HG03159 (cell line): Measurements from ENCODE around the gene UBA3.
A peak's percentile ranks its signal among the peaks of the same experiment; 100 is the strongest.

ENCODE experiments used
- ATAC-seq: cut with Tn5 transposase; IDR thresholded peaks from one replicate; pipeline ENCODE4 v1.9.1; 2021; ENCODE audit warnings: mild to moderate bottlenecking, moderate library complexity; ENCODE audit not compliant: unreplicated experiment

The UBA3 gene

DNA sequence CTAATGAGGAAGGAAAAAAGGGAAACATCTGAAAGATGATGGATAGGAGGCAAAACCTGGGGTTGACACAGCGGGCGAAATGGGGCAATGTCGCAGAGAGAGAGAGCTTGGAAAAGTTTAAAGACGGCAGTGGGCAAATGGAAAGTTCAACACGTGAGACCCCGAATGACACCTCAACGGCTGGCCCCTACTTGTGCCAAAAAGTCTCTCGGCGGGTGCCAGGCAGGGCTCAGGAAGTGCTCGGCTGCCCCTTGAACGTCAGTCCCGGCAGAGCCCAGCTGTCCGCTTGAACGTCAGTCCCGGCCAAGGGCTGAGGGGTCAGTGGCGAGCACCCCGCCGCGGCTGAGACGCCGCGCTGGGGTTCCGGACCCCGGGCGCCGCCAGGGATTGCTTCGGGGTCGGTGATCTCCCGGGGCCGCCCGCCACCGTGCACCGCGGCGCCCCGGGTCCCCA lies 67.3 kb downstream of the UBA3 start:
- peak; percentile 39 for ATAC-seq

DNA sequence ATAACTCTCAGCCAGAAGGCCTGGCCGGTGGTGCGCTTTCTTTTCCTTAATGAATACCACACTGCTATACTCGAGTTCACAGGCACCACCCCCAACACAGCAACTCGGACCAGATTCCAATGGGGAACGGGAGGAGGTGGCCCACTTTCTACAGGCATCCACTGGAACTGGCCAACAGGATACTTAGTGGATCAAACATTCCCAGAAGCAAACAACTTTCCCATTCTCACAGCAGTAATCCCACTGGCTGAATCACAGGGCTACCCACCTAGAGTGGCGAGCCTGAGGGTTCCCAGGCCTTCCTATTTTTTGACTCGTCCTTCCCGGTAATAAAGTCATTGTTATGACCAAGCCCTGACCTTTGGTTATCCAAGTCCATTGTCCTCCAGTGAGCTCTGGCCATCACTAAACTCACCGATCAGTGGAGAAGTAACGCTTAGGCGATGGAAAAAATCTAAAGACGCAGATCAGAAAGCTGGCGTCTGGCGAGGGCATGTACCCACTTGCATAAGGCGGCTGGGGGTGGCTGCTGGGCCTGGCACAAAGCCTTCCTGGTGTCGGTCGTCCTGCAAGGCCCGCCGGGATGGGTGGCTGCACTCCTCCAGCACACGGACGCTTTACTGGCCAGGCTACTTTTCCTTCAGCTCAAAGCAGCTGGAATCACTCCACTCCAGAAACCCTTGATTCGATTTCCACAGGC lies 67.9 kb downstream of the UBA3 start:
- no peak for ATAC-seq

DNA sequence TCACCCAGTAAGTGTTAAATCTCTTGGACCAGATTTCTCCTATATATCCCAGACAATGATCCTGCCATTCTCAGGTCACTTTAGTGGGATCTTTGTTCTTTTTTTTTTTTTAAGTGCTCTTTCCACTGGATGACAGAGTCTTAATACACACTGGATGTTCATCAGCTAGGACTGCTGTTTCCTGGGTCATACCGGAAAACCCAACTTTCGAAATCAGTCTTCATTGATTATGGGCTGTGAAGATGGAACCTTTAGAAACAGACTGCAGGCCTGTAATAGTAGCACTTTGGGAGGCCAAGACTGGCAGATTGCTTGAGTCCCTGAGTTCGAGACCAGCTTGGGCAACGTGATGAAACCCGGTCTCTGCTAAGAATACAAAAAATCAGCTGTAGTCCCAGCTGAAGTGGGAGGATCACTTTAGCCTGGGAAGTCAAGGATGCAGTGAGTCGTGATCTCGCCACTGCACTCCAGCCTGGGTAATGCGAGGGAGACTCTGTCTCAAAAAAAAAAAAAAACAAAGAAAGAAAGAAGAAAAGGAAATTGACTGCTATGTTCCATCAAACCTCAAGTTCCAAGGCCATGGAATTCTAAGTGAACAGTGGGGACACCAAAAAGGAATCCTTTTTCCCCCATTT lies 69.0 kb downstream of the UBA3 start:
- no peak for ATAC-seq

DNA sequence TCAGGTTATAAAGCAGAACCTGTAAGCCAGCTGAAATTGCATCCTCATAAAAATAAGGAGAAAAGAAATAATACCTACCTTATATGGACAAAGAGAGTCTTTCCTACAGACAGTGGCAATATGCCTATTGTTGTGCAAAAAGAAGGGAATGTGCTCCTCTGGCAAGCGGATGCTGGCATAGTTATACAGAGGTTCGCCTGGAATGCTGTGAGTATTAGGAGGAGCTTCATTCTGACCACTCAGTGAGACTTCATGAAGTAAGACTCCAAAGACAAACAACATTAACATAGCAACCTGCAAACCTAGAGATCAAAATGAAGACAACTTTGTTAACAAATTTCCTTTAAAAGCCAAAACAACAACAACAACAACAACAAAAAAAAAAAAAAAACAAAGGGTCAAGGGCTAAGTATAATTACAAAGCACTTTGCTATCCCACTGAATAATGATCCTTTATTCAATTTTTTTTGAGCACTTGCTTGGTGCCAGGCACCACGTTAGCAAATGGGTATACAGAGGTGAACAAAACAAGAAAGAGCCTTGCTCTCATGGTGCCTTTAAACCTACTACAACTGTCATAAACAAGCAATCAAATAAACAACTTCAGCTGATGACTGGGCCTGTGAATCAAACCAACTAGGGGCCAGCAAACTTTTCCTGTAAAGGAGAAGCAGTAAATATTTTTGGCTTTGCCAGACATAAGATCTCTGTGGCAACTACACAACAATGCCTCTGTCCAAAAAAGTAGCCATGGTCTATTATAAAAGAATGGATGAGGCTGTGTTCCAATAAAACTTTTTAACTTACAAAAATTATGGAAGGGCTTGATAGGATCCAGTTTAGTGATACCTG lies 70.4 kb downstream of the UBA3 start:
- no peak for ATAC-seq

DNA sequence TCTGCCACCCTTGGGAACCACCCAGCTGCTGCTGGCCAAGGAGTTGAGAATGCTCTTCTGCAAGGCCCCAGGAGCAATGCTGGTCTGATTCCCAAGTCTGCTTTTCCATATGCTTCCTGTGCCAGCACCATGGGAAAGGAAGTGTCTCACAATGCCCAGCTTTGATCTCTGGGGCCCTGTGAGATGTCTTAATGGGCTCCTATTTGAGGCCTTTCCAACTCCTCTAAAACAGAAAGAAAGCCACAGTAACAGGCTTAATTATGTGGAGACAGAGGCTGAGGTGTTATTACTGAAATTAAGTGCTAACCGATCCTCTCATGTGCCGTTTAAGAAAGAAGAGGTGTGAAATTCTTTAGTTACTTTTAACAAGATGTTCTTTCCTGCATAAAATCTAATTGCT lies 71.2 kb downstream of the UBA3 start:
- no peak for ATAC-seq

DNA sequence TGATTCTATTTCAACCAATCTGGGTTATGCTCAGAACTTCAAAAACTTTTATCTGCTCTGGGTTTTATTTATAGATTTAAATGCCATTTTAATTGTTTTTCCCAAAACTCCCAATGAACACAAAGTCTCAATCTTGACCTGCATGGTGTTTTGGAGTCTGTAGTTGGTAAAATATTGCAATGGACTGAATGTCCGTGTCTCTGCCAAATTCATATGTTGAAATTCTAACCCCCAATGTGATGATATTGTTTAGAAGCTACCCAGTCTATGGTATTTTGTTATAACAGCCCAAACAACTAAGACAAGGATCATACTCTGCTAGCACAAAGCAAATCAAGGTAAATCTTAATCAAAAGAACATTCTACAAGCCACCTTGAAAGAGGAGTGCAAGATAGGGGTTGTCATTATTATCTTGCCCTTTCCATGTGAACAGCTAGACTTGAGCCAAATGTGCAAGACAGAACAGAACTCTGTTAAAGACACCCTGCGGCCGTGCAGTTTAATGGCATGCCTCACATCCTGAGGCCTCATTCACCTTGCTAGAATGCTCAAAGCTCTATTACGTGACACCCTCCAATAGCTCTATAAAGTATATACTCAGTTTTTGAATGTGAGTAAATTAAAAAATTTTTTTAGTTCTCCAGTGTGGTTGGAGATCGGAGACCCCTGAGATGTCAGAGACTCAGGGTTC lies 74.2 kb downstream of the UBA3 start:
- ATAC-seq = no peak

DNA sequence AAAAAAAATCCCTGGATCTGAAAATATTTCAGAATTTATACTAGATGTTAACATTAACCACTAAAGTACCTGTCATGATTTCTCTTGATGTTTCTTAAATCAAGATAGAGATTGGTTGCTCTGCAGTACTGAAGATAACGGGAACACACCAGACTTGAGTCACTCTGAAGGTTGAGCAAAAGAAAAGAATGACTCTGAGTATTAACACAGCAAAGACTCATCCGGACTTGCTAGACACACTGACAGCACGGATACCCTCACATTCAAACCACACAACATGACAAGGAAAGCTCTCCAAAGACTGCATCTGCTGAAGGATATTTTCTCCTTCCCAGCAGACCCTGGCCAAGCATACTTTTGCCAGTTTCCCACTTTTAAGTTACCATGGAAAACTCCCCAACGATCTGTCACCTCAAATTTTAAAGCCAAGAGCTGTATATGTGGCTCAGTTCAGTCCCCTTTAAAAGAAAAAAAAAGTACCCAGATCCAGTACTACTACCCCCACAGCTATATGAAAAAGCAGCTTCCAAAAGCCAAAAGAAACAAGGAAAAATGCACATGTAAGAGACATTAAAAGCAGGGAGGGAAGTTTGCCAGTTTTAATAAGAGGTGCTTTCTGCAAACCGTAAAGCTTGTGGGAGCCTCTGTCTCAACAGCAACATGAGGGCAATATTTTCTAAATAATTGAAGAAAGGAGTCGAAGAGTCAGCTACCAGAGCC lies 74.9 kb downstream of the UBA3 start:
- ATAC-seq = no peak
